Activated T-cell treated with anti-CD3 and anti-CD28 coated beads, Interleukin-2, amount 50 U/mL, for 72 hours (primary cell): ENCODE data around the gene UBXN4. TPM values are rescaled to one million over a fixed set of nuclear protein-coding genes. Genes with fewer than 3 reads are reported as not detected.
"Not testable (repeated sequence)": the region's sequence is repeated elsewhere in the genome, so short reads cannot be mapped to it uniquely, and the experiment has no call there.

Experiments used
- ATAC-seq, 2 donors: fragments of 150-1000 bp; cut with Tn5 transposase; replicated peaks in 1 of 2; 2 replicates each; pipeline ENCODE4 v1.10.0; 2021; ENCODE audit warnings: moderate library complexity in 2 of 2, mild to moderate bottlenecking in 1 of 2
- DNase-seq, 2 donors: peaks; one replicate each; pipeline ENCODE4 v3.0.0; 2021 to 2022; ENCODE audit warnings: mixed read lengths in 1 of 2
- H3K27ac Mint-ChIP-seq: one replicate; pipeline ENCODE4 v1.8.0; 2022; ENCODE audit warnings: mild to moderate bottlenecking, moderate library complexity, mixed read lengths
- H3K27me3 Mint-ChIP-seq: one replicate; pipeline ENCODE4 v1.8.0; 2022; ENCODE audit warnings: low read depth, mixed read lengths
- H3K36me3 Mint-ChIP-seq, 2 donors: one replicate each; pipeline ENCODE4 v1.8.0; 2022; ENCODE audit warnings: mixed read lengths in 2 of 2, mild to moderate bottlenecking in 1 of 2; ENCODE audit not compliant: insufficient read depth in 2 of 2
- H3K4me1 Mint-ChIP-seq: one replicate; pipeline ENCODE4 v1.8.0; 2022; ENCODE audit warnings: low read depth, mixed read lengths
- H3K4me3 Mint-ChIP-seq, 2 donors: one replicate each; pipeline ENCODE4 v1.8.0; 2022; ENCODE audit warnings: mild to moderate bottlenecking in 2 of 2, mixed read lengths in 2 of 2, moderate library complexity in 2 of 2
- H3K9me3 Mint-ChIP-seq, 2 donors: one replicate each; pipeline ENCODE4 v1.8.0; 2022; ENCODE audit warnings: mixed read lengths in 2 of 2
- total RNA-seq, 2 donors: library from RNA; stranded (reverse); gene quantifications; one replicate each; pipeline ENCODE4 v1.2.3, GENCODE V29; 2022

The UBXN4 gene
- 100 to 1,000 TPM; 150 to 173 TPM for total RNA-seq

GRCh38 chr2:135741395-135742324 is at the start of gene UBXN4:
TSS of gene UBXN4 (plus strand) at chr2:135741855. CDS start at chr2:135741930, 75 bp downstream.
- ATAC-seq, result peak; percentile 94
- H3K36me3 Mint-ChIP-seq, result peaks cover 5 to 9% of the 10 kb centered on the region in 2 donors

GRCh38 chr2:135694711-135695110 is 46.9 kb upstream of the UBXN4 start:
- H3K9me3 Mint-ChIP-seq, result no peaks in the 10 kb centered on the region
- ATAC-seq (no peak), DNase-seq (no peak)
- H3K36me3 Mint-ChIP-seq, result peaks cover 0 to 10% of the 10 kb centered on the region in 2 donors
- no peak overlapping the region for H3K4me3 Mint-ChIP-seq
- H3K27me3 Mint-ChIP-seq, result no peaks in the 10 kb centered on the region
- H3K27ac Mint-ChIP-seq, result no peak overlapping the region
- peaks cover 11% of the 10 kb centered on the region for H3K4me1 Mint-ChIP-seq

More at GRCh38 chr2:135741395-135742324, at the start of gene UBXN4:
- Mint-ChIP-seq H3K4me1 (peaks cover 35% of the 10 kb centered on the region), H3K9me3 (peaks cover 2 to 4% of the 10 kb centered on the region in 2 donors), H3K27me3 (no peaks in the 10 kb centered on the region), H3K4me3 (peak within 1 kb of the TSS; percentile 95 to 99), H3K27ac (peak within 1 kb of the TSS; percentile 100)
- DNase-seq, result peak; percentile 92 to 95

DNA sequence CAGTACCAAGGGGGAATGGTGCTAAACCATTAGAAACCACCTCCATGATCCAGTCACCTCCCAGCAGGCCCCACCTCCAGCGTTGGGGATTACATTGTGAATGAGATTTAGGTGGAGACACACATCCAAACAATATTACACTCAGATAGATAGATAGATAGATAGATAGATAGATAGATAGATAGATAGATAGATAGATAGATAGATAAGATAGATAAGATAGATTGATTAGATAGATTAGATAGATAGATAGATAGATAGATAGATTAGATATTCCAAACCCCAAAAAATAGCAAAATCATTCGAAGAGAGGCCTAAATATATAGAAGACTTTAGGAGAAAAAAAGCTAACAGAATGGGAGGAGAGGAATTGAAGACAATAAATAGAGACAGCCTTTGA is 42.8 kb upstream of the UBXN4 start:
- no peak for ATAC-seq
- Mint-ChIP-seq H3K4me3 (no peak overlapping the region), H3K27ac (no peak overlapping the region), H3K4me1 (no peaks in the 10 kb centered on the region), H3K27me3 (no peaks in the 10 kb centered on the region), H3K36me3 (peaks cover 0 to 9% of the 10 kb centered on the region in 2 donors), H3K9me3 (no peaks in the 10 kb centered on the region)
- no peak for DNase-seq

DNA sequence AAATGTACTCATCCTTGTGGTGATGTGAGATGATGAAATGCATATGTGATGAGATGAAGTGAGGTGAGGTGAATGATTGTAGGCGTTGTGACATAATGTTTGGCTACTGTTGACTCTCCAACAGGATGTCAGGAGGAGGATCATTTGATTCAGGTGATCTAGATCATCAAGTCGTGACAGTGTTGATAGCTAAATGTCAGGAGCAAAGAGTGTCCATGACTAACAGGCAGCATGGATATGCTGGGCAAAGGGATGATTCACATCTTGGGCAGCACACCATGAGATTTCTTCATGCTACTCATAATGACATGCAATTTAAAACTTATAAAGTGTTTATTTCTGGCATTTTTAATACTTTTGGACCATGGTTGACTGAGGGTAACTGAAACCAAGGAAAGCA is 40.2 kb upstream of the UBXN4 start:
- DNase-seq (no peak), ATAC-seq (peak in 1 of 2 donors; percentile 60)
- Mint-ChIP-seq H3K36me3 (no peaks in the 10 kb centered on the region), H3K4me3 (no peak overlapping the region), H3K9me3 (no peaks in the 10 kb centered on the region), H3K27me3 (no peaks in the 10 kb centered on the region), H3K4me1 (no peaks in the 10 kb centered on the region), H3K27ac (no peak overlapping the region)

DNA sequence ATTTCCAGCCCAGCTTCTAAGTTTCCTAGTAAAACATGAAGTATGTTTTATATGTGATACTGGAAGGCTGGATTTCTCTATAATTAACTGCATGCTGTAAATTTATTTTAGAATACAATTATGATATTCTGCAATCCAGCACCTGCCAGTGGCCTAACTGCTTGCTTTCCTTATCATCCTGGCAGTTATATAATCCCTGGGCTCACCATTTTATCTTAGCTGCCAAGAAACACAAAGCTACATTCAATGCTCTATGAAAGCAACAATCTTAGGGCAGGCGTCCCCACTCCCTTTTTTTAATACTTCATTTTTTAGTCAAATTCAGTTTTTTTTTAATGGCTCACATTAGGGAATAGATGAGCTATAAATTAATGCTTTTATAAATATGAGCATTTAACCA is 38.4 kb upstream of the UBXN4 start:
- Mint-ChIP-seq H3K4me1 (no peaks in the 10 kb centered on the region), H3K27me3 (no peaks in the 10 kb centered on the region), H3K4me3 (no peak overlapping the region), H3K9me3 (no peaks in the 10 kb centered on the region), H3K27ac (no peak overlapping the region), H3K36me3 (no peaks in the 10 kb centered on the region)
- DNase-seq (no peak), ATAC-seq (no peak)

DNA sequence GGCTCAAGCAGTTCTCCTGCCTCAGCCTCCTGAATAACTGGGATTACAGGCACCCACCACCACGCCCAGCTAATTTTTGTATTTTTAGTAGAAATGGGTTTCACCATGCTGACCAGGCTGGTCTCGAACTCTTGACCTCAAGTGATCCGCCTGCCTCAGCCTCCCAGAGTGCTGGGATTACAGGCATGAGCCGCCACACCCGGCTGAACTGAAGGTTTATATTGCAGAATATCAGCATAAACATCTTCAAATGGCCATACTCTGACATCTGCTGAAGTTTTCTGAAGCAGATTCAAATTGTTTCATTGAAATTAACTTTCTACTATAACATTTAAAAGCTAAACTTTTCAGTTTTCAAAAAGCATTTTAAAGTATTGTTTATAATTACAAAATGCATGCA is 37.6 kb upstream of the UBXN4 start:
- DNase-seq, H3K9me3 Mint-ChIP-seq, H3K27me3 Mint-ChIP-seq, H3K36me3 Mint-ChIP-seq, H3K4me3 Mint-ChIP-seq, H3K27ac Mint-ChIP-seq, H3K4me1 Mint-ChIP-seq, ATAC-seq: not testable (repeated sequence)

DNA sequence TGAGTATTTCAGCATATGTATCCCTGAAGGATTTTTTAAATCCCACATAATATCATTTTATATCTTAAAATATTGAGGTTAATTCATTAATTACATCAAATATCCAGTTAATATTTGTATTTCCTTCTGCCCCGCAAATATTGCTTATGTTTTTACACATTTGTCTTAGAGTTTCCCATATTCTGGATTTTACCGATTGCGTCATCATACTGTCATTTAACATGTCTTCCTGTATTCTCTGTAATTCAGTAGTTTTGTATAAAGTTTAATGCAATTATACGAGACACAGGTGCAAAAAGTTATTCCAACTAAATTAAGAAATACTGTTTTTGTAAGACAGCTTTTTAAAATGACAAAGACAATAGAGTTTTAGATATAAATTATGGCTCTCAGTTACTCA is 33.5 kb upstream of the UBXN4 start:
- DNase-seq, result no peak
- H3K4me1 Mint-ChIP-seq, result no peaks in the 10 kb centered on the region

DNA sequence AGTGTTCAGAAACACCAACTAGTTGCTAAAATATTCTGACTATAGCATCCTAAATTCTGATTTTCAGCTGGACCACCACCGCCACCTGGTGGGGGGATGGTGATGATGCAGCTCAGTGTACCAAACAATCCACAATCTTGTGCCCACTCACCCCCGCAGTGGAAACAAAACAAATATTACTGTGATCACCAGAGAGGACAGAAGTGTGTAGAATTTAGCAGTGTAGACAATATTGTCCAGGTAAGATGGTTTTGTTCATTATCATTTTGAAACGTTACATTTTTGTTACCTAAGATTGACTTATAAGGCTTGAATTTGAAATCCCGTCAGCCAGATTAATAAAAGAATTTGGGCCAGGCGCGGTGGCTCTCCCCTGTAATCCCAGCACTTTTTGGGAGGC is 31.7 kb upstream of the UBXN4 start:
- ATAC-seq, result peak; percentile 49 to 58
- H3K9me3 Mint-ChIP-seq, result no peaks in the 10 kb centered on the region
- no peak overlapping the region for H3K27ac Mint-ChIP-seq
- DNase-seq, result peak; percentile 60 to 81
- peaks cover 0 to 3% of the 10 kb centered on the region in 2 donors for H3K36me3 Mint-ChIP-seq
- no peaks in the 10 kb centered on the region for H3K27me3 Mint-ChIP-seq
- H3K4me1 Mint-ChIP-seq, result no peaks in the 10 kb centered on the region
- no peak overlapping the region for H3K4me3 Mint-ChIP-seq

More for the DNA sequence above, 33.5 kb upstream of the UBXN4 start:
- H3K36me3 Mint-ChIP-seq, result no peaks in the 10 kb centered on the region
- H3K27ac Mint-ChIP-seq, result no peak overlapping the region
- no peak overlapping the region for H3K4me3 Mint-ChIP-seq
- H3K9me3 Mint-ChIP-seq, result no peaks in the 10 kb centered on the region
- H3K27me3 Mint-ChIP-seq, result no peaks in the 10 kb centered on the region
- no peak for ATAC-seq

- not testable (repeated sequence) for H3K4me3 Mint-ChIP-seq, H3K27ac Mint-ChIP-seq, H3K4me1 Mint-ChIP-seq, DNase-seq, H3K9me3 Mint-ChIP-seq, ATAC-seq, H3K27me3 Mint-ChIP-seq
- H3K36me3 Mint-ChIP-seq, result peaks cover 0 to 10% of the 10 kb centered on the region in 2 donors
Measured at GRCh38 chr2:135715086-135715485, 26.6 kb upstream of the UBXN4 start.

GRCh38 chr2:135728064-135728743 is 13.5 kb upstream of the UBXN4 start:
- H3K36me3 Mint-ChIP-seq, result peaks cover 0 to 3% of the 10 kb centered on the region in 2 donors
- H3K9me3 Mint-ChIP-seq, result no peaks in the 10 kb centered on the region
- no peak for ATAC-seq
- no peak overlapping the region for H3K27ac Mint-ChIP-seq
- peaks cover 6% of the 10 kb centered on the region for H3K4me1 Mint-ChIP-seq
- no peak for DNase-seq
- H3K4me3 Mint-ChIP-seq, result no peak overlapping the region
- no peaks in the 10 kb centered on the region for H3K27me3 Mint-ChIP-seq

DNA sequence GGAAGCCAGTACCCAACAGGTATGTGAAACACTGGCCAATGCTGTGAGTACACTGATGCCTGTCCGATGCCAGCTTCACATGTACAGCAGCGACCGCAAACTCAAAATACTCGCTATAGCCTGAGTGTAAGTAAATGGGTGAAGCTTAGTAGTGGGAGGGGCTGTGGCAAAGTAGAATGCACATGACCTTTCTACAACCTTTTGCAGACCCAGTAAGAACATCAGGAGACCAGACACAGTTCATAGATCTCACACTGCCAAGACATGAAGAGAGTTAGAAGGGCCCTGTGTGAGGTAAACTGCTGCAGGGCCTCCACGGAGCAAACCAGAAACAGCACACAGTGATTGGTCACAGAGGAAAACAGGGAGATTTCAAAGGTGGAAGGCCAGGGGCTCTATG is 9.1 kb upstream of the UBXN4 start:
- Mint-ChIP-seq H3K4me3 (peak overlapping the region in 1 of 2 donors; percentile 4), H3K27ac (no peak overlapping the region), H3K27me3 (no peaks in the 10 kb centered on the region), H3K9me3 (peaks cover 0 to 3% of the 10 kb centered on the region in 2 donors), H3K4me1 (peaks cover 6% of the 10 kb centered on the region), H3K36me3 (no peaks in the 10 kb centered on the region)
- ATAC-seq (peak; percentile 28 to 32), DNase-seq (no peak)

DNA sequence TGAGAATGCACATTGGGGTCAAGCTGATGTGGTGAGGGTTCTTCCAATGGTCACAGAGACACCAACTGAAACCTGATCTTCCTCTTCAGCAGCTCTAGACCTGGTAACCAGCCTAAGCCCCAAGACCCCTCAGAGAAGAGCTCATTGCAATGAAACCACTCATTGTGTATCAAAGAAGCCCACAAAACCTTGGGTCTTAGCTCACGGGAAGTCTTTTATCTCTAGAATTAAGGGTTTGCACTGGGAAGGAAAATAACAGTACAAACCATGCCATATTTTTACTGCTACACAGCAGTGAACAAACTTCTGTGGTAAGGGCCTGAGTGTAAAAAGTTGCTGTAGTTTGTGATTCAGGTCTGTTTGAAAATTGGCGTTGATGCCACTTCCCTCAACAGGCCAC is 8.6 kb upstream of the UBXN4 start:
- ATAC-seq (peak in 1 of 2 donors; percentile 22), DNase-seq (no peak)
- no peaks in the 10 kb centered on the region for H3K27me3 Mint-ChIP-seq
- H3K27ac Mint-ChIP-seq, result no peak overlapping the region
- H3K4me3 Mint-ChIP-seq, result no peak overlapping the region
- peaks cover 6% of the 10 kb centered on the region for H3K4me1 Mint-ChIP-seq
- peaks cover 0 to 3% of the 10 kb centered on the region in 2 donors for H3K9me3 Mint-ChIP-seq
- no peaks in the 10 kb centered on the region for H3K36me3 Mint-ChIP-seq

- ATAC-seq (no peak), DNase-seq (no peak)
- Mint-ChIP-seq H3K27me3 (no peaks in the 10 kb centered on the region), H3K36me3 (no peaks in the 10 kb centered on the region), H3K4me3 (no peak overlapping the region), H3K4me1 (peaks cover 6% of the 10 kb centered on the region), H3K9me3 (peaks cover 2 to 4% of the 10 kb centered on the region in 2 donors), H3K27ac (no peak overlapping the region)
Measured at GRCh38 chr2:135736546-135736945, 5.1 kb upstream of the UBXN4 start.
